PC-3 (cell line): ENCODE data around the gene CHN1.

Source experiments
- EZH2 ChIP-seq: fragments of 300-600 bp; sonication (generic); IDR thresholded peaks from one replicate; pipeline ENCODE4 v1.6.1; 2017; ENCODE audit warnings: antibody characterized with exemption, mild to moderate bottlenecking, low read length; ENCODE audit not compliant: unreplicated experiment
- EZH2phosphoT487 ChIP-seq: fragments of 300-600 bp; sonication (generic); IDR thresholded peaks from 2 replicates; pipeline ENCODE4 v1.6.1; 2018; ENCODE audit warnings: mild to moderate bottlenecking, antibody characterized with exemption, low read length, borderline replicate concordance
- TF ChIP-seq, protein P1 (sequence below): fragments of 300-600 bp; sonication (generic); conservative IDR thresholded peaks from 2 replicates; pipeline ENCODE4 v1.5.1; 2017; ENCODE audit warnings: antibody characterized with exemption, low read depth, mild to moderate bottlenecking, low read length

DNA sequence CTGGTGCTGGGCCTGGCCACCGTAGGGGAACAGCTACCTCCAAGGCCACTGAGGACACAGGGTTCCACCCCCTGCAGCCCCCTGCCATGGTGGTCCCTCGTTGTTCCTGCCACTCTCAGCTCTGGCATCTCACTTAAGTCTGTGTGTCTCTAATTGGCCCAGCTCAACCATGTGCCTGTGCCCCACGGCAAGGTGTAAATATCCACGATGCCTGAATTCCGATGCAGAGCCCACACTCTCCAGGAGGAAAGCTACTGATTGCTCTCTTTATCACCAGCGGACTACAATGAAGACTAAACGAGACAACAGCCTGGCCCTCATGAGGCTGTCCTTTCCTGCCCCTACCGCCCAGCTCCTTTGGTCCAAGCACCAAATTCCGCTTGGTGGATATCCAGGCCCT, 223.9 kb downstream of the CHN1 start:
- TF ChIP-seq, protein P1, sequence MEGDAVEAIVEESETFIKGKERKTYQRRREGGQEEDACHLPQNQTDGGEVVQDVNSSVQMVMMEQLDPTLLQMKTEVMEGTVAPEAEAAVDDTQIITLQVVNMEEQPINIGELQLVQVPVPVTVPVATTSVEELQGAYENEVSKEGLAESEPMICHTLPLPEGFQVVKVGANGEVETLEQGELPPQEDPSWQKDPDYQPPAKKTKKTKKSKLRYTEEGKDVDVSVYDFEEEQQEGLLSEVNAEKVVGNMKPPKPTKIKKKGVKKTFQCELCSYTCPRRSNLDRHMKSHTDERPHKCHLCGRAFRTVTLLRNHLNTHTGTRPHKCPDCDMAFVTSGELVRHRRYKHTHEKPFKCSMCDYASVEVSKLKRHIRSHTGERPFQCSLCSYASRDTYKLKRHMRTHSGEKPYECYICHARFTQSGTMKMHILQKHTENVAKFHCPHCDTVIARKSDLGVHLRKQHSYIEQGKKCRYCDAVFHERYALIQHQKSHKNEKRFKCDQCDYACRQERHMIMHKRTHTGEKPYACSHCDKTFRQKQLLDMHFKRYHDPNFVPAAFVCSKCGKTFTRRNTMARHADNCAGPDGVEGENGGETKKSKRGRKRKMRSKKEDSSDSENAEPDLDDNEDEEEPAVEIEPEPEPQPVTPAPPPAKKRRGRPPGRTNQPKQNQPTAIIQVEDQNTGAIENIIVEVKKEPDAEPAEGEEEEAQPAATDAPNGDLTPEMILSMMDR, result no peak
- TF ChIP-seq EZH2, result no peak
- no peak for TF ChIP-seq EZH2phosphoT487
